ENCODE results near the gene PDP2. TPM values are rescaled to one million over a fixed set of nuclear protein-coding genes. Genes with fewer than 3 reads are reported as not detected.

The PDP2 gene
- 2.5 and 6.4 TPM in 2 replicates for total RNA-seq (2014; rRNA removed; shearing (Covaris generic); ENCODE audit: low replicate concordance)

- Histone ChIP-seq H3K27me3 (no peaks in the 10 kb centered on the region), H3K36me3 (no peaks in the 10 kb centered on the region), H3K9me3 (no peaks in the 10 kb centered on the region), H3K4me3 (peak within 1 kb of the TSS; percentile 80)
- DNase-seq: peak; percentile 86
These were observed at the start of gene PDP2 for GRCh38 chr16:66880288-66881013. Gene PDP2 (plus strand): TSS chr16:66880515. CDS start chr16:66884285, 3,770 bp downstream.

- no peaks in the 10 kb centered on the region for H3K27me3 ChIP-seq
- no peak overlapping the region for H3K4me3 ChIP-seq
- peaks cover 5% of the 10 kb centered on the region for H3K36me3 ChIP-seq
- no peaks in the 10 kb centered on the region for H3K9me3 ChIP-seq
- no peak for DNase-seq
These were observed 48.1 kb upstream of the PDP2 start for GRCh38 chr16:66832190-66832589.

- peaks cover 2% of the 10 kb centered on the region for H3K36me3 ChIP-seq
- no peaks in the 10 kb centered on the region for H3K9me3 ChIP-seq
- no peak overlapping the region for H3K4me3 ChIP-seq
- no peak for DNase-seq
- no peaks in the 10 kb centered on the region for H3K27me3 ChIP-seq
These were observed 47.5 kb upstream of the PDP2 start for GRCh38 chr16:66832661-66833305.

- no peaks in the 10 kb centered on the region for H3K36me3 ChIP-seq
- H3K27me3 ChIP-seq: no peaks in the 10 kb centered on the region
- H3K4me3 ChIP-seq: no peak overlapping the region
- DNase-seq: no peak
- no peaks in the 10 kb centered on the region for H3K9me3 ChIP-seq
These were observed 45.6 kb upstream of the PDP2 start for GRCh38 chr16:66834746-66835145.

GRCh38 chr16:66840883-66841282 is 39.4 kb upstream of the PDP2 start:
- DNase-seq: no peak
- no peaks in the 10 kb centered on the region for H3K9me3 ChIP-seq
- no peaks in the 10 kb centered on the region for H3K27me3 ChIP-seq
- H3K4me3 ChIP-seq: no peak overlapping the region
- H3K36me3 ChIP-seq: no peaks in the 10 kb centered on the region

GRCh38 chr16:66841366-66841765 is 38.9 kb upstream of the PDP2 start:
- Histone ChIP-seq H3K4me3 (no peak overlapping the region), H3K9me3 (no peaks in the 10 kb centered on the region), H3K27me3 (no peaks in the 10 kb centered on the region), H3K36me3 (no peaks in the 10 kb centered on the region)
- DNase-seq: no peak

- Histone ChIP-seq H3K9me3 (no peaks in the 10 kb centered on the region), H3K36me3 (no peaks in the 10 kb centered on the region), H3K4me3 (no peak overlapping the region), H3K27me3 (no peaks in the 10 kb centered on the region)
- peak; percentile 35 for DNase-seq
These were observed 37.5 kb upstream of the PDP2 start for GRCh38 chr16:66842765-66843164.

- Histone ChIP-seq H3K36me3 (no peaks in the 10 kb centered on the region), H3K4me3 (no peak overlapping the region), H3K27me3 (no peaks in the 10 kb centered on the region), H3K9me3 (no peaks in the 10 kb centered on the region)
- no peak for DNase-seq
These were observed 37.1 kb upstream of the PDP2 start for GRCh38 chr16:66843191-66843590.

GRCh38 chr16:66844009-66844341 is 36.3 kb upstream of the PDP2 start:
- Histone ChIP-seq H3K4me3 (no peak overlapping the region), H3K27me3 (no peaks in the 10 kb centered on the region)

GRCh38 chr16:66844342-66845079 is 35.8 kb upstream of the PDP2 start, which contains the start of gene CA7:
Gene CA7 (plus strand): TSS chr16:66844414. CDS start chr16:66844488, 74 bp downstream.
- Histone ChIP-seq H3K4me3 (peak within 1 kb of the TSS; percentile 17; the same call in 1 of the 2 replicates), H3K36me3 (no peaks in the 10 kb centered on the region), H3K27me3 (no peaks in the 10 kb centered on the region), H3K9me3 (no peaks in the 10 kb centered on the region)
- no peak for DNase-seq

More at GRCh38 chr16:66844009-66844341, 36.3 kb upstream of the PDP2 start:
- no peaks in the 10 kb centered on the region for H3K9me3 ChIP-seq
- H3K36me3 ChIP-seq: no peaks in the 10 kb centered on the region
- DNase-seq: no peak

- no peaks in the 10 kb centered on the region for H3K36me3 ChIP-seq
- peak overlapping the region; percentile 17; the same call in 1 of the 2 replicates for H3K4me3 ChIP-seq
- no peaks in the 10 kb centered on the region for H3K9me3 ChIP-seq
- no peak for DNase-seq
- no peaks in the 10 kb centered on the region for H3K27me3 ChIP-seq
These were observed 35.3 kb upstream of the PDP2 start for GRCh38 chr16:66845080-66845410.

- no peaks in the 10 kb centered on the region for H3K9me3 ChIP-seq
- no peak overlapping the region for H3K4me3 ChIP-seq
- no peaks in the 10 kb centered on the region for H3K36me3 ChIP-seq
- no peaks in the 10 kb centered on the region for H3K27me3 ChIP-seq
- no peak for DNase-seq
These were observed 34.5 kb upstream of the PDP2 start for GRCh38 chr16:66845791-66846221.

GRCh38 chr16:66846266-66846665 is 34.0 kb upstream of the PDP2 start:
- Histone ChIP-seq H3K9me3 (no peaks in the 10 kb centered on the region), H3K36me3 (no peaks in the 10 kb centered on the region), H3K27me3 (no peaks in the 10 kb centered on the region), H3K4me3 (no peak overlapping the region)
- no peak for DNase-seq

- Histone ChIP-seq H3K4me3 (no peak overlapping the region), H3K36me3 (no peaks in the 10 kb centered on the region), H3K9me3 (no peaks in the 10 kb centered on the region), H3K27me3 (no peaks in the 10 kb centered on the region)
- no peak for DNase-seq
These were observed 33.5 kb upstream of the PDP2 start for GRCh38 chr16:66846831-66847230.

- Histone ChIP-seq H3K4me3 (no peak overlapping the region), H3K9me3 (no peaks in the 10 kb centered on the region), H3K27me3 (no peaks in the 10 kb centered on the region), H3K36me3 (no peaks in the 10 kb centered on the region)
- DNase-seq: no peak
These were observed 32.7 kb upstream of the PDP2 start for GRCh38 chr16:66847533-66848067.

GRCh38 chr16:66848172-66848571 is 32.1 kb upstream of the PDP2 start:
- Histone ChIP-seq H3K4me3 (no peak overlapping the region), H3K9me3 (no peaks in the 10 kb centered on the region), H3K36me3 (no peaks in the 10 kb centered on the region), H3K27me3 (no peaks in the 10 kb centered on the region)
- no peak for DNase-seq

GRCh38 chr16:66849021-66849420 is 31.3 kb upstream of the PDP2 start:
- no peaks in the 10 kb centered on the region for H3K27me3 ChIP-seq
- H3K4me3 ChIP-seq: no peak overlapping the region
- no peaks in the 10 kb centered on the region for H3K9me3 ChIP-seq
- no peaks in the 10 kb centered on the region for H3K36me3 ChIP-seq
- DNase-seq: no peak
